ENCODE data around the gene ZSCAN32.

Gene ZSCAN32

GRCh38 chr16:3413730-3414379, 13.1 kb upstream of the ZSCAN32 start:
- Histone ChIP-seq H3K4me1 (ENCODE audit: insufficient read depth, low read length) (no peaks in the 10 kb centered on the region), H3K9ac (ENCODE audit: low read depth, low read length) (no peak overlapping the region), H2AFZ (ENCODE audit: low read depth, low read length) (no peak overlapping the region), H3K27ac (ENCODE audit: low read length) (no peak overlapping the region), H3K4me2 (ENCODE audit: insufficient read depth, low read length) (no peak overlapping the region), H3K4me3 (ENCODE audit: low read depth in 1 of 2, low read length in 2 of 2) (no peak overlapping the region), H3K36me3 (ENCODE audit: insufficient read depth, low read length) (peaks cover 4% of the 10 kb centered on the region), H3K79me2 (ENCODE audit: insufficient read depth, low read length) (no peaks in the 10 kb centered on the region), H4K20me1 (ENCODE audit: insufficient read depth, low read length) (no peaks in the 10 kb centered on the region), H3K9me3 (ENCODE audit: insufficient read depth, low read length, severe bottlenecking) (peaks cover 18% of the 10 kb centered on the region), H3K27me3 (ENCODE audit: insufficient read depth, low read length, poor library complexity) (no peaks in the 10 kb centered on the region)
- DNase-seq (peak; percentile 46), ATAC-seq (ENCODE audit: insufficient read depth, low read depth) (peak; percentile 50; the same call in 1 of the 3 replicates)
- TF ChIP-seq, protein P1, sequence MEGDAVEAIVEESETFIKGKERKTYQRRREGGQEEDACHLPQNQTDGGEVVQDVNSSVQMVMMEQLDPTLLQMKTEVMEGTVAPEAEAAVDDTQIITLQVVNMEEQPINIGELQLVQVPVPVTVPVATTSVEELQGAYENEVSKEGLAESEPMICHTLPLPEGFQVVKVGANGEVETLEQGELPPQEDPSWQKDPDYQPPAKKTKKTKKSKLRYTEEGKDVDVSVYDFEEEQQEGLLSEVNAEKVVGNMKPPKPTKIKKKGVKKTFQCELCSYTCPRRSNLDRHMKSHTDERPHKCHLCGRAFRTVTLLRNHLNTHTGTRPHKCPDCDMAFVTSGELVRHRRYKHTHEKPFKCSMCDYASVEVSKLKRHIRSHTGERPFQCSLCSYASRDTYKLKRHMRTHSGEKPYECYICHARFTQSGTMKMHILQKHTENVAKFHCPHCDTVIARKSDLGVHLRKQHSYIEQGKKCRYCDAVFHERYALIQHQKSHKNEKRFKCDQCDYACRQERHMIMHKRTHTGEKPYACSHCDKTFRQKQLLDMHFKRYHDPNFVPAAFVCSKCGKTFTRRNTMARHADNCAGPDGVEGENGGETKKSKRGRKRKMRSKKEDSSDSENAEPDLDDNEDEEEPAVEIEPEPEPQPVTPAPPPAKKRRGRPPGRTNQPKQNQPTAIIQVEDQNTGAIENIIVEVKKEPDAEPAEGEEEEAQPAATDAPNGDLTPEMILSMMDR (IDR thresholded peaks at IDR 0.05; ENCODE audit: borderline replicate concordance, extremely low read depth, low read length, poor library complexity, severe bottlenecking) = no peak
- no peak for TF ChIP-seq EZH2 (IDR thresholded peaks at IDR 0.05; ENCODE audit: borderline replicate concordance, low read depth, low read length, severe bottlenecking)

DNA sequence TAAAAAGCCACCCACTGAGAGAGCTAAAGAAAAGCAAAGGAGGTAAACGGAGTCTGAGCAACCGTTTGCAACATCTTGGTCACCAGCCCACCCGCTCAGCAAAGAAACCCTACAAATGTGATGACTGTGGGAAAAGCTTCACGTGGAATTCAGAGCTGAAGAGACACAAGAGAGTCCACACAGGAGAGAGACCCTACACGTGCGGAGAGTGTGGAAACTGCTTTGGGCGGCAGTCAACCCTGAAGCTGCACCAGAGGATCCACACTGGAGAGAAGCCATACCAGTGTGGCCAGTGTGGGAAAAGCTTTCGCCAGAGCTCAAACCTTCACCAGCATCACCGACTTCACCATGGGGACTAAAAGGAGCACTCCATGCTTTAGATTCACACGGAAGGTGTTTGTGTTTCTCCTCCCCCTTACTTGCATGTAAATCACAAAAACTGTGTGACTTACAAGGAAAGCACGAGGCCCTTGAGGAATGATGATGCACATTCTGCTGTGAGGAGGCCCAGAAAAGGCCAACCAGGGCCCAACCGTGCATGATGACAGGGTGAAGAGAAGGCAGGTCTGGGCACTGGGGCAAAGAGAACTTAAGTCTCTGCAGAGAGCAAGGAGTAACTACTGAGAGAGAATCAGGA, 7.9 kb upstream of the ZSCAN32 start:
- ATAC-seq (ENCODE audit: insufficient read depth, low read depth) = no peak
- TF ChIP-seq EZH2 (IDR thresholded peaks at IDR 0.05; ENCODE audit: borderline replicate concordance, low read depth, low read length, severe bottlenecking) = no peak
- TF ChIP-seq, protein P1 (IDR thresholded peaks at IDR 0.05; ENCODE audit: borderline replicate concordance, extremely low read depth, low read length, poor library complexity, severe bottlenecking) = no peak
- Histone ChIP-seq H3K4me1 (ENCODE audit: insufficient read depth, low read length) (peaks cover 4% of the 10 kb centered on the region), H2AFZ (ENCODE audit: low read depth, low read length) (no peak overlapping the region), H3K27me3 (ENCODE audit: insufficient read depth, low read length, poor library complexity) (no peaks in the 10 kb centered on the region), H3K4me2 (ENCODE audit: insufficient read depth, low read length) (no peak overlapping the region), H3K4me3 (ENCODE audit: low read depth in 1 of 2, low read length in 2 of 2) (no peak overlapping the region), H3K9me3 (ENCODE audit: insufficient read depth, low read length, severe bottlenecking) (peaks cover 49% of the 10 kb centered on the region), H3K36me3 (ENCODE audit: insufficient read depth, low read length) (peaks cover 56% of the 10 kb centered on the region), H3K27ac (ENCODE audit: low read length) (no peak overlapping the region), H3K9ac (ENCODE audit: low read depth, low read length) (no peak overlapping the region), H4K20me1 (ENCODE audit: insufficient read depth, low read length) (no peaks in the 10 kb centered on the region), H3K79me2 (ENCODE audit: insufficient read depth, low read length) (peaks cover 10% of the 10 kb centered on the region; the same call in 1 of the 2 replicates)
- no peak for DNase-seq

DNA sequence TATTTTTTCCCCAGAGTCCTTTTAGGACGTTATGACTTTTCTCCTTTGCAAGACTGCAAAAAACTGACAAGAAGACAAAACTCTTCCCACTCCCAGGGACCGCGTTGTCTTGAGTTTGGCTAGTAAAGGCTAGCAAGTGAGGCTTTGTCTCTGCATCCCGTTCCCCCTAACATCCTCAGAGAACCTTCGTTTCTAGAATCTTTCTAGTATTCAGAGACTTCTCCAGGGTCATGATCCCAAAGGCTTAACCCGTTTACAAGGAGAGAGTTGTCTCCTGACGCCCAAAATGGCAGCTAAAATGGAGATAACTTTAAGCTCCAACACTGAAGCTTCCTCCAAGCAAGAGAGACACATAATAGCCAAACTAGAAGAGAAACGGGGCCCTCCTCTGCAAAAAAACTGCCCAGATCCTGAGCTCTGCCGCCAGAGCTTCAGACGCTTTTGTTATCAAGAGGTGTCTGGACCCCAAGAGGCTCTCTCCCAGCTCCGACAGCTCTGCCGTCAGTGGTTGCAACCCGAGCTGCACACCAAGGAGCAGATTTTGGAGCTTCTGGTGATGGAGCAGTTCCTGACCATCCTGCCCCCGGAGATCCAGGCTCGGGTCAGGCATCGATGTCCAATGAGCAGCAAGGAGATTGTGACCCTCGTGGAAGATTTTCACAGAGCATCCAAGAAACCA, 1.1 kb upstream of the ZSCAN32 start:
- H3K9ac ChIP-seq (ENCODE audit: low read depth, low read length) = peak overlapping the region; percentile 87
- no peaks in the 10 kb centered on the region for H3K27me3 ChIP-seq (ENCODE audit: insufficient read depth, low read length, poor library complexity)
- H3K36me3 ChIP-seq (ENCODE audit: insufficient read depth, low read length) = peaks cover 63% of the 10 kb centered on the region
- peaks cover 5% of the 10 kb centered on the region; the same call in 1 of the 2 replicates for H4K20me1 ChIP-seq (ENCODE audit: insufficient read depth, low read length)
- peaks cover 52% of the 10 kb centered on the region for H3K4me1 ChIP-seq (ENCODE audit: insufficient read depth, low read length)
- no peak for ATAC-seq (ENCODE audit: insufficient read depth, low read depth)
- H3K4me2 ChIP-seq (ENCODE audit: insufficient read depth, low read length) = peak overlapping the region; percentile 86
- peak overlapping the region; percentile 79 for H3K27ac ChIP-seq (ENCODE audit: low read length)
- peaks cover 15% of the 10 kb centered on the region for H3K9me3 ChIP-seq (ENCODE audit: insufficient read depth, low read length, severe bottlenecking)
- peak overlapping the region; percentile 99 to 100 for H3K4me3 ChIP-seq (ENCODE audit: low read depth in 1 of 2, low read length in 2 of 2)
- TF ChIP-seq, protein P1 (IDR thresholded peaks at IDR 0.05; ENCODE audit: borderline replicate concordance, extremely low read depth, low read length, poor library complexity, severe bottlenecking) = no peak
- H2AFZ ChIP-seq (ENCODE audit: low read depth, low read length) = peak overlapping the region; percentile 93
- peak; percentile 35 for DNase-seq
- H3K79me2 ChIP-seq (ENCODE audit: insufficient read depth, low read length) = peaks cover 72% of the 10 kb centered on the region
